Measurements from ENCODE around the gene CUL5.

Gene CUL5

DNA sequence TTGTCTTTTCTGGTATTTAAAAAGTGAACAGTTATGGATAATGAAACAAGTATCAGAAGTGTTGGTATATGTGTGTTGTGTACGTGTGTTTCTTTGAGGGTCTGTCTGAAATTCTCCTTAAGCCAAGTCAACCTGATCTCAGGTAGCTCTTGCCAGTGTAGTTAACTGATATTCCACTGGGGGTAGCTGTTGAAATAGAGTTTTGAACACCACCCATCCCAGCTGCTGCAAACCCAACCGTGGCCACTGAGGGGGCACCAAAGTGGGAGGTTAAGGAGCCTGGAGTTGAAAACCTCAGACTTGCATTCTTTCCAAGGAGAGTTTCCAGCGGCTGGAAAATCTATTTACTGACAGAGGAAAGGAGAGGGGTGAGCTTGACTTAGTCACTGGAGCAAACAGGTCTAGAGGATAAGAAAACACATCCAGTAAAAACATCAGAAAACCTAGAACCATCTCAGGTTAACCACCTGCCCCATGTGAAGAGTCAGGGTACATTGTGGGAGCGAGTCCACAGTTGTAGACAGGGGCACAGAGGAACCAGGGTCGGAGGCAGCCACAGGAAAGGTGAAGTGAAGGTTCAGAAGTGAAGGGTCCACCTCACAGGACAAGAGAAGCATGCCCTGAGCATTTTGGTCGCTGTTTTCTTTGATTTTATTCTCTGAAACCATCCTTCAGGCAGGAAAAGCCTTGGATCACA is 8.8 kb upstream of the CUL5 start:
- H3K4me1 ChIP-seq (ENCODE audit: control insufficient read depth, low read depth, low read length): no peaks in the 10 kb centered on the region
- no peak overlapping the region for H3K4me3 ChIP-seq (ENCODE audit: low read length)
- no peaks in the 10 kb centered on the region for H3K27me3 ChIP-seq (ENCODE audit: control insufficient read depth, insufficient read depth, low read length)
- no peaks in the 10 kb centered on the region for H3K36me3 ChIP-seq (ENCODE audit: control insufficient read depth, low read depth, low read length)
- H3K9me3 ChIP-seq (ENCODE audit: control insufficient read depth, low read depth, low read length): no peaks in the 10 kb centered on the region
- H3K9ac ChIP-seq (ENCODE audit: low read length): no peak overlapping the region
- no peak overlapping the region for H3K27ac ChIP-seq (ENCODE audit: low read length)

DNA sequence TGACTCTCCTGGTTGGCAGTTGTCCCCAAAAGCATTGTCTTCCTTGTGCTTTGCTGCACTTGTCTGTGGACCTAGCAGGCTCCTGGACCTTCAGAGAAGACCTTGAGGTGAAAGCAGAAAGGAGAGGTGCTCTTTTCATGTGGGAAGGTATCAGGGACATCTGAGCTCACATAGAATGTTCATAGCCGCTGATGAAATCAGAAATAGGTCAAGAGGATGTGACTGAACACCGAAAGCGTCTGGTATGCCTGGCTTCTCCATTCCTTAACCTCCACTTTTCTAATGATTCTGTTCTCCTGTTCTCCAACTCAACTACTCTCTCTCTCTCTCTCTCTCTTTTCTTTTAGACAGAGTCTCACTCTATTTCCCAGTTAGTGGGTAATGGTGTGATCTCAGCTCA is 6.2 kb upstream of the CUL5 start:
- H3K27me3 ChIP-seq (ENCODE audit: control insufficient read depth, insufficient read depth, low read length): no peaks in the 10 kb centered on the region
- no peak overlapping the region for H3K27ac ChIP-seq (ENCODE audit: low read length)
- no peaks in the 10 kb centered on the region for H3K9me3 ChIP-seq (ENCODE audit: control insufficient read depth, low read depth, low read length)
- H3K4me1 ChIP-seq (ENCODE audit: control insufficient read depth, low read depth, low read length): no peaks in the 10 kb centered on the region
- H3K9ac ChIP-seq (ENCODE audit: low read length): no peak overlapping the region
- no peak overlapping the region for H3K4me3 ChIP-seq (ENCODE audit: low read length)
- no peaks in the 10 kb centered on the region for H3K36me3 ChIP-seq (ENCODE audit: control insufficient read depth, low read depth, low read length)

DNA sequence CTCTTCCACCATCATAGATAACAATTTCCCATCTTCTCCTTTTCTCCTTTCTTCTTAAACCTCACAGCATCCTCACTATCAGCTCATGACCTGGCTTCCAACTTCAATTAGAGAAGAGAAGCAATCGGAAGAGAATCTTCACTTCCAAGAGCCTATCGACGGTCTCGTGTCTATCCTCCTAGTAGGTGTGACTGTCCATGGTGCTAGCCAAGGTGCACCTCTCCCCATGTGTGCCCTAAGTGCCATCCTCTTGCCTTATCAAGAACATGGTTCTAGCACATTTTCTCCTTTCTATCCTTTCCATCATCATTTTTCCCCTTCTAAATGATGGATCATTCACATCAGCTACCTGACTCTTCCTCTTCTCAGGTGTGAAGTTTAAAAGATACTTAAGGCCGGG is 5.1 kb upstream of the CUL5 start:
- Histone ChIP-seq H3K4me1 (ENCODE audit: control insufficient read depth, low read depth, low read length) (no peaks in the 10 kb centered on the region), H3K9me3 (ENCODE audit: control insufficient read depth, low read depth, low read length) (no peaks in the 10 kb centered on the region), H3K27ac (ENCODE audit: low read length) (no peak overlapping the region), H3K4me3 (ENCODE audit: low read length) (no peak overlapping the region), H3K36me3 (ENCODE audit: control insufficient read depth, low read depth, low read length) (no peaks in the 10 kb centered on the region), H3K9ac (ENCODE audit: low read length) (no peak overlapping the region), H3K27me3 (ENCODE audit: control insufficient read depth, insufficient read depth, low read length) (no peaks in the 10 kb centered on the region)

DNA sequence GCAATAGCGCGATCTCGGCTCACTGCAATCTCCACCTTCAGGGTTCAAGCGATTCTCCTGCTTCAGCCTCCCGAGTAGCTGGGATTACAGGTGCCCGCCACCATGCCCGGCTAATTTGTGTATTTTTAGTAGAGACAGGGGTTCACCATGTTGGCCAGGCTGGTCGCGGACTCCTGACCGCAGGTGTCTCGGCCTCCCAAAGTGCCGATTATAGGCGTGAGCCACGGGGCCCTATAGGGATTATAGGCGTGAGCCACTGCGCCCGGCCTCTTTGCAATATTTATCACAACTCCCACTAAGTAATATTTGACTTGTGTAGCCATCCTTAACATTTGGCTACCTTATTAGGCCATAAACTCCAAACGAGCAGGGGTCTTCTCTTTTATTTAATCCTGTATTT is 879 bp upstream of the CUL5 start:
- peaks cover 6% of the 10 kb centered on the region for H3K4me1 ChIP-seq (ENCODE audit: control insufficient read depth, low read depth, low read length)
- H3K27ac ChIP-seq (ENCODE audit: low read length): no peak overlapping the region
- H3K4me3 ChIP-seq (ENCODE audit: low read length): no peak overlapping the region
- no peaks in the 10 kb centered on the region for H3K27me3 ChIP-seq (ENCODE audit: control insufficient read depth, insufficient read depth, low read length)
- H3K9me3 ChIP-seq (ENCODE audit: control insufficient read depth, low read depth, low read length): no peaks in the 10 kb centered on the region
- H3K36me3 ChIP-seq (ENCODE audit: control insufficient read depth, low read depth, low read length): no peaks in the 10 kb centered on the region
- H3K9ac ChIP-seq (ENCODE audit: low read length): no peak overlapping the region

DNA sequence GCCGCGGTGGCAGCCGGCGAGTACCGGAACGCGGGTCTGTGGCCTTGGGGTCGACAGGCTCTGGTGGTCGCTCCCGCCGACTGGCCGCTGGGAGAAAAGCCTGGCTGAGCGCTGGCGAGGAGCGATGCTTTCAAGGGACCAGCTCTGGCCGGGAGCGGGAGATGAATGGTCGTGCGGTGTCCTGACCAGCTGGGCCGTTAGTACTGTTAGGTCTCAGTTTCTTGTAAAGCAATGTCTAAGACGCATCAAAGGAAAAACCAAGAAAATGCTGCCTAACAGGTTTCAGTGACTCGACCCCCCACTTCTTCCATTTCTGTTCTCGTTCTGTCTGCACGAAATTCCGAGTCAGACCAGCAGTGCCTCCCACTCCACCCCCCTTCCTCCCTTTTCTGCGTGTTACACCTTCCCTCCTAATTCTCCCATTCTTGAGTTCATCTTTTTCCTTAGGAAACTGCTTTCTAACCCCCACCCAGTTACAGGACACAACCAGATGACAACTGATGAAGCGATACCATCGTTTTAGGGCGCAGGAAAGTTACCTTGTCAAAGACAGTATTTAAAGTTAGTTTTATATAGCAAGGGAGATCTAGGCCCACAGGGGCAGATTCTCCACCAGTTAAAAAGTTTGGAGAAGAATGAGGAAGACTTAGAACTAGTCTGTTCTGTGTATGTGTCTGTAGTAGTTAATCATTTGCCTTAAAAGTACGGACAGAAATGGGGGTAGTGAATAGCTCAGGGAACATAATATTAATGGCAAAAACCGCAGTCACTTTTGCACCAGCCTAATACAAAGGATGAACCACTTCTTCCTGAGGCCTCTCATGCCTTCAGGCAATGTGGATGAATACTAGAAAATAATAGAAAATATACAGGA is 1.0 kb downstream of the CUL5 start:
- Histone ChIP-seq H3K27me3 (ENCODE audit: control insufficient read depth, insufficient read depth, low read length) (no peaks in the 10 kb centered on the region), H3K9me3 (ENCODE audit: control insufficient read depth, low read depth, low read length) (no peaks in the 10 kb centered on the region), H3K9ac (ENCODE audit: low read length) (peak overlapping the region; percentile 99), H3K4me1 (ENCODE audit: control insufficient read depth, low read depth, low read length) (peaks cover 13% of the 10 kb centered on the region), H3K4me3 (ENCODE audit: low read length) (peak overlapping the region; percentile 98), H3K36me3 (ENCODE audit: control insufficient read depth, low read depth, low read length) (peaks cover 5% of the 10 kb centered on the region), H3K27ac (ENCODE audit: low read length) (peak overlapping the region; percentile 97)

DNA sequence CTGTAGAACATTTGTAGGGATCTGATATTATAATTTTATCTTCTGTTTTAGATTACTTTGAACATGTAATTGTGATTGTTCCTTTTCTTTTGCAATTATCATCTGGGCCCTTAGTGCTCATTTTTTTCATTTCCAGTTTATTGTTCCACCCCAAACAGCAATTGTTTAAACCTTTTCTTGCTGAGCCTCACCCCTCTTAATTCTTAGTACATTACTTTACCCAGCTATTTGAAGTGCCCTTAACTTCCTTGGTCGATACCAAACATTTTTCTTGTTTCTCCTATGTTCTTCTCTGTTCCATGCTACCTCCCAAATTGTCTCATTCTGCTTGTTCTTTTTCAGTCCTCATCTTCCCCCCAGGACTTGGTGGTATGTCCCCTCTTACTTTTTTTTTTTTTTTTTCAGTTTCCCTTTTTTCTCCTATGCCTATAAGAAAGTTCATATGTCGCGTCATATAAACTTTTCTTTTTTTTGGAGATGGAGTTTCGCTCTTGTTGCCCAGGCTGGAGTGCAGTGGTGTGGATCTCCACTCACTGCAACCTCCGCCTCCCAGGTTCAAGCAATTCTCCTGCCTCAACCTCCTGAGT is 3.5 kb downstream of the CUL5 start:
- Histone ChIP-seq H3K9me3 (ENCODE audit: control insufficient read depth, low read depth, low read length) (no peaks in the 10 kb centered on the region), H3K36me3 (ENCODE audit: control insufficient read depth, low read depth, low read length) (peaks cover 5% of the 10 kb centered on the region), H3K27me3 (ENCODE audit: control insufficient read depth, insufficient read depth, low read length) (no peaks in the 10 kb centered on the region), H3K9ac (ENCODE audit: low read length) (no peak overlapping the region), H3K4me3 (ENCODE audit: low read length) (no peak overlapping the region), H3K27ac (ENCODE audit: low read length) (no peak overlapping the region), H3K4me1 (ENCODE audit: control insufficient read depth, low read depth, low read length) (peaks cover 13% of the 10 kb centered on the region)

DNA sequence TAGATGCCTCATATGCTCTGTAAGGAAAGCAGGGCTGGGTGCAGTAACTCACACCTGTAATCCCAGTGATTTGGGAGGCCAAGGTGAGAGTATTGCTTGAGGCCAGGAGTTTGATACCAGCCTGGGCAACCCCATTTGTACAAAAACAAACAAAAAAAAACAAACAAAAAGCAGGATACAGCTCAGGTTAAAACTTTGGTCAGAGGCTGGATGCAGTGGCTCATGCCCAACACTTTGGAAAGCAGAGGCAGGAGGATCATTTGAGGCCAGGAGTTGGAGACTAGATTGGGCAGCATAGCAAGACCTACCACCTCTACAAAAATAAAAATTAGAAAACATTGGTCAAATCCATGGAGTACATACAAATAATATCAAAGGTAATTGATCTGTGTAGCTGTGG is 7.9 kb downstream of the CUL5 start:
- Histone ChIP-seq H3K36me3 (ENCODE audit: control insufficient read depth, low read depth, low read length) (peaks cover 5% of the 10 kb centered on the region), H3K4me1 (ENCODE audit: control insufficient read depth, low read depth, low read length) (peaks cover 15% of the 10 kb centered on the region), H3K27ac (ENCODE audit: low read length) (no peak overlapping the region), H3K27me3 (ENCODE audit: control insufficient read depth, insufficient read depth, low read length) (no peaks in the 10 kb centered on the region), H3K9ac (ENCODE audit: low read length) (no peak overlapping the region), H3K9me3 (ENCODE audit: control insufficient read depth, low read depth, low read length) (no peaks in the 10 kb centered on the region), H3K4me3 (ENCODE audit: low read length) (no peak overlapping the region)

DNA sequence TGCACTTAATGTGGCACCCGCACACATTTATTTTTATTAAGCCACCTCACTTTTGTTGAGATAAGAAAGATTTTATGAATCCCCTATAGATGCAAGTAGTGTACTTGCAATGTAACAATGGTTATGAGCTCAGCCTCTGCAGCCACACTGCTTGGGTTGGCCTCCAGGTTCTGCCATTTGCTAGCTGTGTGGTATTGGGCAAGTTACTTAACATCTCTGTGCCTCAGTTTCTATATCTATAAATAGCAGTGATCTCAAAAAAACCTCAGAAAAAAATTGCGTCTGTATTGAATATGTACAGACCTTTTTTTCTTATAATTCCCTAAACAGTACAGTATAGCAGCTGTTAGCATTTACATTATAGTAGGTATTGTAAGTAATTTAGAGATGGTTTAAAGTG is 10.0 kb downstream of the CUL5 start:
- no peak overlapping the region for H3K4me3 ChIP-seq (ENCODE audit: low read length)
- H3K4me1 ChIP-seq (ENCODE audit: control insufficient read depth, low read depth, low read length): peaks cover 15% of the 10 kb centered on the region
- no peaks in the 10 kb centered on the region for H3K9me3 ChIP-seq (ENCODE audit: control insufficient read depth, low read depth, low read length)
- H3K36me3 ChIP-seq (ENCODE audit: control insufficient read depth, low read depth, low read length): peaks cover 3% of the 10 kb centered on the region
- no peak overlapping the region for H3K27ac ChIP-seq (ENCODE audit: low read length)
- H3K9ac ChIP-seq (ENCODE audit: low read length): no peak overlapping the region
- no peaks in the 10 kb centered on the region for H3K27me3 ChIP-seq (ENCODE audit: control insufficient read depth, insufficient read depth, low read length)

DNA sequence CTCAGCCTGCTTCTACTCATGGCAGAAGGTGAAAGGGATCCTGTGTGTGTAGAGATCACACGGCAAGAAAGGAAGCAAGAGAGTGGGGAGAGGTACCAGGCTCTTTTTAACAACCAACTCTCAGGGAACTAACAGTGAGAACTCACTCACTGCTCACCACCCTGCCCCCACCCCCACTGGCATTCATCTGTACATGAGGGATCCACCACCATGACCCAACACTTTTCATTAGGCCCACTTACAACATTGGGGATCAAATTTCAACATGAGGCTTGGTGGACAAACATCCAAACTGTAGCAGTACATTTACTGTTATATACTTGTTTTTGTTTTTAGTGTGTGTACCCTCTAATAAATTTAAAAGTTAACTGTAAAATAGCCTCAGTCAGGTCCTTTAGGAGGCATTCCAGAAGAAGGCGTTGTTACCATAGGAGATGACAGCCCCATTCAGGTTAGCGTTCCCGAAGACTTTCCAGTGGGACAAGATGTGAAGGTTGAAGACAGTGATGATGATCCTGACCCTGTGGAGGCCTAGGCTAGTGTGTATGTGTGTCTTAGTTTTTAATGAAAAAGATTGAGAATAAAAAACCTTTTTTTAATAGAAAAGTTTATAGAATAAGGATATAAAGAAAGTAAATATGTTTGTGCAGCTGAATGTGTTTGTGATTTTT is 11.3 kb downstream of the CUL5 start:
- Histone ChIP-seq H3K27me3 (ENCODE audit: control insufficient read depth, insufficient read depth, low read length) (no peaks in the 10 kb centered on the region), H3K9me3 (ENCODE audit: control insufficient read depth, low read depth, low read length) (no peaks in the 10 kb centered on the region), H3K4me1 (ENCODE audit: control insufficient read depth, low read depth, low read length) (peaks cover 9% of the 10 kb centered on the region), H3K27ac (ENCODE audit: low read length) (no peak overlapping the region), H3K36me3 (ENCODE audit: control insufficient read depth, low read depth, low read length) (no peaks in the 10 kb centered on the region), H3K9ac (ENCODE audit: low read length) (no peak overlapping the region), H3K4me3 (ENCODE audit: low read length) (no peak overlapping the region)

DNA sequence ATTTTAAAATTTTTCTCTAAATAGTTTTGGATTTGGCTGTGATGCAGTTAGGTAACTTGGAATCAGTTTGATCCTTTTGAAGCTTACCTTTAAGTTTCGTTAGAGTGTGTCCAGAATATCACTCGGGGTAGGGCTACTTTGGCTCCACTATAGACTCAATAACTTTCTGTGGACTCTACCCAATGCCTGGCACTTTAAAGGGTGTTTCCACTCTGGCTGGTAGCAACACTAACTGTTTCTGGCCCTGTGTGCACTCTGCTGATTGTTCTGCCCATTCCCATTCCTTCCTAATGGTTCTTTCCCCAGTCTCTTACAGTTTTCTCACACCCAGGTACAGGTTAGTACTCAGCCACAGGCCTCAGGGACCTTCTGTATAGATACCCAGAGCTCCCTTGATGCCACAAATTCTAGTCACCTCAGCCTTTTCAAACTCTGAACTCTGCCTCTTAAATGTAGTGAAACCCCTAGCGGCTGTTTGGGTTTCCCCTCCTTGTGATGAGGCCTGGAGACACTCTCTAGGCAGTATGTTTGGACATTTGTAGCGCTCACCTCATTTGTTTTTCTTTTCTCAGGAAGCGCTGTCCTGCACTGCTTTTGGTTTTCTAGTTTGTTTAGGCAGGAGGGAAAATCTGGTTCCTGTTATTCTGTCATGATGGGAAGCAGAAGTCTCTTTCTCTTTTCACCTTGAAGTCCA is 16.8 kb downstream of the CUL5 start:
- no peaks in the 10 kb centered on the region for H3K4me1 ChIP-seq (ENCODE audit: control insufficient read depth, low read depth, low read length)
- no peaks in the 10 kb centered on the region for H3K36me3 ChIP-seq (ENCODE audit: control insufficient read depth, low read depth, low read length)
- no peak overlapping the region for H3K27ac ChIP-seq (ENCODE audit: low read length)
- no peak overlapping the region for H3K9ac ChIP-seq (ENCODE audit: low read length)
- no peak overlapping the region for H3K4me3 ChIP-seq (ENCODE audit: low read length)
- no peaks in the 10 kb centered on the region for H3K9me3 ChIP-seq (ENCODE audit: control insufficient read depth, low read depth, low read length)
- H3K27me3 ChIP-seq (ENCODE audit: control insufficient read depth, insufficient read depth, low read length): no peaks in the 10 kb centered on the region

DNA sequence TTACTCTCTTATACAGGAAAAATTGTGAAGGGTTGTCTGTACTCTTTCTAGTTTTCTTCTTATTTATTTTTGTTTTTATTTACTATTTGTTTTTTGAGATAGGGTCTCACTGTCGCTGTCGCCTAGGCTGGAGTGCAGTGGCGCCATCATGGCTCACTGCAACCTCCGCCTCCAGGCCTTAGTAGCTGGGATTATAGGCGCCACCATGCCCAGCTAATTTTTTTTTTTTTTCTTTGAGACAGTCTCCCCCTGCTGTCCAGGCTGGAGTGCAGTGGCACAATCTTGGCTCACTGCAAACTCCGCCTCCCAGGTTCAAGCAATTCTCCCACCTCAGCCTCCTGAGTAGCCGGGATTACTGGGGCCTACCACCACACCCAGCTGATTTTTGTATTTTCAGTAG is 18.4 kb downstream of the CUL5 start:
- Histone ChIP-seq H3K9ac (ENCODE audit: low read length) (no peak overlapping the region), H3K9me3 (ENCODE audit: control insufficient read depth, low read depth, low read length) (no peaks in the 10 kb centered on the region), H3K4me1 (ENCODE audit: control insufficient read depth, low read depth, low read length) (no peaks in the 10 kb centered on the region), H3K36me3 (ENCODE audit: control insufficient read depth, low read depth, low read length) (no peaks in the 10 kb centered on the region), H3K27ac (ENCODE audit: low read length) (no peak overlapping the region), H3K4me3 (ENCODE audit: low read length) (no peak overlapping the region), H3K27me3 (ENCODE audit: control insufficient read depth, insufficient read depth, low read length) (no peaks in the 10 kb centered on the region)

All from iPS-18a (cell line).